Smooth muscle cell of the pulmonary artery (primary cell): Measurements from ENCODE around the gene DIRAS1. TPM values are rescaled to one million over a fixed set of nuclear protein-coding genes. Genes with fewer than 3 reads are reported as not detected.

Experiments
- total RNA-seq: library from RNA; depleted of rRNA; stranded (reverse); fragments of >200 nt; gene quantifications from 2 replicates; pipeline ENCODE4 v1.2.3, GENCODE V29; 2014

Gene DIRAS1
- 2.3 TPM in 2 replicates for total RNA-seq

GRCh38 chr19:2720777-2721569 lies at the start of gene DIRAS1:
Gene DIRAS1, minus strand, starts transcription at chr19:2721372. Its CDS starts 3,566 bp downstream, at chr19:2717806.

GRCh38 chr19:2739602-2740313 lies 18.6 kb upstream of the DIRAS1 start, which contains the start of gene SLC39A3:
Gene SLC39A3, minus strand, starts transcription at chr19:2740017. Its CDS starts 2,760 bp downstream, at chr19:2737257.

GRCh38 chr19:2702170-2703076 lies 18.7 kb downstream of the DIRAS1 start, which contains the start of gene GNG7:
Gene GNG7, minus strand, starts transcription at chr19:2702694. Its CDS starts 182,006 bp downstream, at chr19:2520688.

Other genes starting within 250 kb of the DIRAS1 start
- 16.9 and 20.5 TPM in 2 replicates for gene GADD45B, start 245.2 kb downstream of the DIRAS1 start, total RNA-seq
- 0.39 and 0.73 TPM in 2 replicates for gene GNG7, start 18.7 kb downstream of the DIRAS1 start, total RNA-seq
- gene SLC39A3, start 18.6 kb upstream of the DIRAS1 start, total RNA-seq: 24.3 and 33.6 TPM in 2 replicates
- gene SGTA, start 61.9 kb upstream of the DIRAS1 start, total RNA-seq: 33.4 and 39.4 TPM in 2 replicates
- gene THOP1, start 64.1 kb upstream of the DIRAS1 start, total RNA-seq: 70.6 and 95.3 TPM in 2 replicates
- 4.5 and 5.2 TPM in 2 replicates for gene ZNF554, start 98.5 kb upstream of the DIRAS1 start, total RNA-seq
- gene ZNF555, start 120.1 kb upstream of the DIRAS1 start, total RNA-seq: 5.1 and 6.3 TPM in 2 replicates
- 0.03 and 0.07 TPM in 2 replicates for gene ZNF556, start 146.0 kb upstream of the DIRAS1 start, total RNA-seq
- 2.9 and 3.3 TPM in 2 replicates for gene ZNF57, start 179.6 kb upstream of the DIRAS1 start, total RNA-seq
- 2.5 and 3.3 TPM in 2 replicates for gene ZNF77, start 223.6 kb upstream of the DIRAS1 start, total RNA-seq